SK-N-MC (cell line): ENCODE results near the gene DNAH14.
"Not testable (repeated sequence)": the region's sequence is repeated elsewhere in the genome, so short reads cannot be mapped to it uniquely, and the experiment has no call there.

Experiments used
- EZH2 ChIP-seq: fragments of 200-600 bp; sonication (generic); IDR thresholded peaks from one replicate; pipeline ENCODE4 v1.6.1; 2017; ENCODE audit warnings: antibody characterized with exemption
- FOXP2 ChIP-seq: optimal IDR thresholded peaks from 2 replicates; pipeline ENCODE3; 2011; ENCODE audit warnings: mild to moderate bottlenecking, moderate library complexity; ENCODE audit not compliant: insufficient read depth; ENCODE audit errors: extremely low read length, control extremely low read depth
- POLR2AphosphoS5 ChIP-seq: IDR thresholded peaks from 2 replicates; pipeline ENCODE4 v1.6.1; 2012; ENCODE audit warnings: mild to moderate bottlenecking, low read depth, low read length, borderline replicate concordance

DNA sequence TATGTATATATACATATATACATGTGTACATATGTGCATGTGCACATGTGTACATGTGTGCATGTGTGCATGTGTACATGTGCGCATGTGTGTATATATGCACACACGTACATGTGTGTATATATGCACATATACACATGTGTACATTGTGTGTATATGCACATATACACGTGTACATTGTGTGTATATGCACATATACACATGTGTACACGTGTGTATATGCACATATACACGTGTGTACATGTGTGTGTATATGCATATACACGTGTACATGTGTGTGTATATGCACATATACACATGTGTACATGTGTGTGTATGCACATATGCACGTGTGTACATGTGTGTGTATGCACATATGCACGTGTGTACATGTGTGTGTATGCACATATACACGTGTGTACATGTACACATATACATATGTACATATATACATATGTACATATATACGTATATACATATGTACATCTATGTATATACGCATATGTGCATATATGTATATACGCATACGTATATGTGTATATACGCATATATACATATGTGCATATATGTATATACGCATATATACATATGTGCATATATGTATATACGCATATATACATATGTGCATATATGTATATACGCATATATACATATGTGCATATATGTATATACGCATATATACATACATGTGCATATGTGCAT lies 405.8 kb downstream of the DNAH14 start:
- TF ChIP-seq EZH2, POLR2AphosphoS5, FOXP2: not testable (repeated sequence)
